ENCODE measurements around the gene LRRC45. TPM values are rescaled to one million over a fixed set of nuclear protein-coding genes. Genes with fewer than 3 reads are reported as not detected.

LRRC45 gene
- total and polyA plus RNA-seq, 2 experiments from 2014 or later, result 16.1 to 40.7 TPM

DNA sequence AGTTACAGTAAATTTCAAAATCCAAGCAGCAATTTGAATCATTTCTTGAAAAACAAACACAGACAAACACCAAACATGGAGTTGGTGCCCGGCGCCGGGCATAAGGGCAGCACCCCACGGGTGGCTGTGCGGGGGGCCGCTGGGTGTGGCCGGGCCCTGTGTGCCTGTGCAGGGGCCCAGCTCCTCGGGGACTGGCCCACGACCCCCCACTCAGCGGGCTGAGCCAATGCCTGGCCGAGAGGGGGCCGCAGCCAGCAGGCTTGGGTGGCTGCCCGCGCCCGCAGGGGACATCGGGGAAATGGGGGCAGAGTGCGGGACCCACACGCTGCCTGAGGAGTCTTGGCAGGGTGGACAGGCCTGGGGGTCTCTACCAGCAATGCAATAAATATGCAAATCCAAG, 55.3 kb downstream of the LRRC45 start:
- Histone ChIP-seq H3K36me3 (ENCODE audit: insufficient read depth) (peaks cover 10% of the 10 kb centered on the region; the same call in 1 of the 2 replicates), H4K20me1 (replicated peaks; ENCODE audit: insufficient read depth) (peaks cover 8% of the 10 kb centered on the region; the same call in 1 of the 2 replicates), H3K27me3 (ENCODE audit: insufficient read depth) (no peaks in the 10 kb centered on the region; the same call in 1 of the 2 replicates), H3K4me3 (no peak overlapping the region), H3K4me2 (no peak overlapping the region), H3K9me2 (ENCODE audit: insufficient read depth) (no peaks in the 10 kb centered on the region), H3F3A (replicated peaks; ENCODE audit: low read depth) (peaks cover 23% of the 10 kb centered on the region), H3K4me1 (ENCODE audit: insufficient read depth) (no peaks in the 10 kb centered on the region), H2AFZ (no peak overlapping the region), H3K79me2 (replicated peaks; ENCODE audit: insufficient read depth) (no peaks in the 10 kb centered on the region), H3K27ac (ENCODE audit: low read depth) (no peak overlapping the region)
- Mint-ChIP-seq H3K36me3 (ENCODE audit: low read depth) (peaks cover 39% of the 10 kb centered on the region), H3K4me3 (no peak overlapping the region; the same call in 2 of the 3 replicates), H3K9me3 (no peaks in the 10 kb centered on the region; the same call in 1 of the 3 replicates), H3K27me3 (ENCODE audit: insufficient read depth, low read depth, poor library complexity) (peaks cover 28% of the 10 kb centered on the region), H3K27ac (no peak overlapping the region), H3K4me1 (peaks cover 3% of the 10 kb centered on the region)
- no peak for DNase-seq (ENCODE audit: low spot score)
- ATAC-seq, result no peak
- TF ChIP-seq, protein P1, sequence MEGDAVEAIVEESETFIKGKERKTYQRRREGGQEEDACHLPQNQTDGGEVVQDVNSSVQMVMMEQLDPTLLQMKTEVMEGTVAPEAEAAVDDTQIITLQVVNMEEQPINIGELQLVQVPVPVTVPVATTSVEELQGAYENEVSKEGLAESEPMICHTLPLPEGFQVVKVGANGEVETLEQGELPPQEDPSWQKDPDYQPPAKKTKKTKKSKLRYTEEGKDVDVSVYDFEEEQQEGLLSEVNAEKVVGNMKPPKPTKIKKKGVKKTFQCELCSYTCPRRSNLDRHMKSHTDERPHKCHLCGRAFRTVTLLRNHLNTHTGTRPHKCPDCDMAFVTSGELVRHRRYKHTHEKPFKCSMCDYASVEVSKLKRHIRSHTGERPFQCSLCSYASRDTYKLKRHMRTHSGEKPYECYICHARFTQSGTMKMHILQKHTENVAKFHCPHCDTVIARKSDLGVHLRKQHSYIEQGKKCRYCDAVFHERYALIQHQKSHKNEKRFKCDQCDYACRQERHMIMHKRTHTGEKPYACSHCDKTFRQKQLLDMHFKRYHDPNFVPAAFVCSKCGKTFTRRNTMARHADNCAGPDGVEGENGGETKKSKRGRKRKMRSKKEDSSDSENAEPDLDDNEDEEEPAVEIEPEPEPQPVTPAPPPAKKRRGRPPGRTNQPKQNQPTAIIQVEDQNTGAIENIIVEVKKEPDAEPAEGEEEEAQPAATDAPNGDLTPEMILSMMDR (conservative IDR thresholded peaks at IDR 0.05; ENCODE audit: low read depth in 2 of 2), result no peak
- TF ChIP-seq NANOG (IDR thresholded peaks at IDR 0.05; ENCODE audit: borderline replicate concordance) (no peak), EZH2phosphoT487 (IDR thresholded peaks at IDR 0.05; ENCODE audit: unreplicated experiment) (no peak), ZNF114 (CRISPR knock-in tag; IDR thresholded peaks at IDR 0.05) (no peak)
- TF ChIP-seq, protein P2, sequence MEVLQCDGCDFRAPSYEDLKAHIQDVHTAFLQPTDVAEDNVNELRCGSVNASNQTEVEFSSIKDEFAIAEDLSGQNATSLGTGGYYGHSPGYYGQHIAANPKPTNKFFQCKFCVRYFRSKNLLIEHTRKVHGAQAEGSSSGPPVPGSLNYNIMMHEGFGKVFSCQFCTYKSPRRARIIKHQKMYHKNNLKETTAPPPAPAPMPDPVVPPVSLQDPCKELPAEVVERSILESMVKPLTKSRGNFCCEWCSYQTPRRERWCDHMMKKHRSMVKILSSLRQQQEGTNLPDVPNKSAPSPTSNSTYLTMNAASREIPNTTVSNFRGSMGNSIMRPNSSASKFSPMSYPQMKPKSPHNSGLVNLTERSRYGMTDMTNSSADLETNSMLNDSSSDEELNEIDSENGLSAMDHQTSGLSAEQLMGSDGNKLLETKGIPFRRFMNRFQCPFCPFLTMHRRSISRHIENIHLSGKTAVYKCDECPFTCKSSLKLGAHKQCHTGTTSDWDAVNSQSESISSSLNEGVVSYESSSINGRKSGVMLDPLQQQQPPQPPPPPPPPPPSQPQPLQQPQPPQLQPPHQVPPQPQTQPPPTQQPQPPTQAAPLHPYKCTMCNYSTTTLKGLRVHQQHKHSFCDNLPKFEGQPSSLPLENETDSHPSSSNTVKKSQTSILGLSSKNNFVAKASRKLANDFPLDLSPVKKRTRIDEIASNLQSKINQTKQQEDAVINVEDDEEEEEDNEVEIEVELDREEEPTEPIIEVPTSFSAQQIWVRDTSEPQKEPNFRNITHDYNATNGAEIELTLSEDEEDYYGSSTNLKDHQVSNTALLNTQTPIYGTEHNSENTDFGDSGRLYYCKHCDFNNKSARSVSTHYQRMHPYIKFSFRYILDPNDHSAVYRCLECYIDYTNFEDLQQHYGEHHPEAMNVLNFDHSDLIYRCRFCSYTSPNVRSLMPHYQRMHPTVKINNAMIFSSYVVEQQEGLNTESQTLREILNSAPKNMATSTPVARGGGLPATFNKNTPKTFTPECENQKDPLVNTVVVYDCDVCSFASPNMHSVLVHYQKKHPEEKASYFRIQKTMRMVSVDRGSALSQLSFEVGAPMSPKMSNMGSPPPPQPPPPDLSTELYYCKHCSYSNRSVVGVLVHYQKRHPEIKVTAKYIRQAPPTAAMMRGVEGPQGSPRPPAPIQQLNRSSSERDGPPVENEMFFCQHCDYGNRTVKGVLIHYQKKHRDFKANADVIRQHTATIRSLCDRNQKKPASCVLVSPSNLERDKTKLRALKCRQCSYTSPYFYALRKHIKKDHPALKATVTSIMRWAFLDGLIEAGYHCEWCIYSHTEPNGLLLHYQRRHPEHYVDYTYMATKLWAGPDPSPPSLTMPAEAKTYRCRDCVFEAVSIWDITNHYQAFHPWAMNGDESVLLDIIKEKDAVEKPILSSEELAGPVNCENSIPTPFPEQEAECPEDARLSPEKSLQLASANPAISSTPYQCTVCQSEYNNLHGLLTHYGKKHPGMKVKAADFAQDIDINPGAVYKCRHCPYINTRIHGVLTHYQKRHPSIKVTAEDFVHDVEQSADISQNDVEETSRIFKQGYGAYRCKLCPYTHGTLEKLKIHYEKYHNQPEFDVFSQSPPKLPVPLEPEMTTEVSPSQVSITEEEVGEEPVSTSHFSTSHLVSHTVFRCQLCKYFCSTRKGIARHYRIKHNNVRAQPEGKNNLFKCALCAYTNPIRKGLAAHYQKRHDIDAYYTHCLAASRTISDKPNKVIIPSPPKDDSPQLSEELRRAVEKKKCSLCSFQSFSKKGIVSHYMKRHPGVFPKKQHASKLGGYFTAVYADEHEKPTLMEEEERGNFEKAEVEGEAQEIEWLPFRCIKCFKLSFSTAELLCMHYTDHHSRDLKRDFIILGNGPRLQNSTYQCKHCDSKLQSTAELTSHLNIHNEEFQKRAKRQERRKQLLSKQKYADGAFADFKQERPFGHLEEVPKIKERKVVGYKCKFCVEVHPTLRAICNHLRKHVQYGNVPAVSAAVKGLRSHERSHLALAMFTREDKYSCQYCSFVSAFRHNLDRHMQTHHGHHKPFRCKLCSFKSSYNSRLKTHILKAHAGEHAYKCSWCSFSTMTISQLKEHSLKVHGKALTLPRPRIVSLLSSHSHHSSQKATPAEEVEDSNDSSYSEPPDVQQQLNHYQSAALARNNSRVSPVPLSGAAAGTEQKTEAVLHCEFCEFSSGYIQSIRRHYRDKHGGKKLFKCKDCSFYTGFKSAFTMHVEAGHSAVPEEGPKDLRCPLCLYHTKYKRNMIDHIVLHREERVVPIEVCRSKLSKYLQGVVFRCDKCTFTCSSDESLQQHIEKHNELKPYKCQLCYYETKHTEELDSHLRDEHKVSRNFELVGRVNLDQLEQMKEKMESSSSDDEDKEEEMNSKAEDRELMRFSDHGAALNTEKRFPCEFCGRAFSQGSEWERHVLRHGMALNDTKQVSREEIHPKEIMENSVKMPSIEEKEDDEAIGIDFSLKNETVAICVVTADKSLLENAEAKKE (CRISPR knock-in tag; IDR thresholded peaks at IDR 0.05), result no peak
